ENCODE results near the gene ATG5. TPM values are rescaled to one million over a fixed set of nuclear protein-coding genes. Genes with fewer than 3 reads are reported as not detected.

Gene ATG5
- total and polyA plus RNA-seq, 9 of the 15 experiments (the other 6 are each of a cell fraction or from before 2014, with no cell fraction given) = 29.0 to 80.0 (median 53.2) TPM

DNA sequence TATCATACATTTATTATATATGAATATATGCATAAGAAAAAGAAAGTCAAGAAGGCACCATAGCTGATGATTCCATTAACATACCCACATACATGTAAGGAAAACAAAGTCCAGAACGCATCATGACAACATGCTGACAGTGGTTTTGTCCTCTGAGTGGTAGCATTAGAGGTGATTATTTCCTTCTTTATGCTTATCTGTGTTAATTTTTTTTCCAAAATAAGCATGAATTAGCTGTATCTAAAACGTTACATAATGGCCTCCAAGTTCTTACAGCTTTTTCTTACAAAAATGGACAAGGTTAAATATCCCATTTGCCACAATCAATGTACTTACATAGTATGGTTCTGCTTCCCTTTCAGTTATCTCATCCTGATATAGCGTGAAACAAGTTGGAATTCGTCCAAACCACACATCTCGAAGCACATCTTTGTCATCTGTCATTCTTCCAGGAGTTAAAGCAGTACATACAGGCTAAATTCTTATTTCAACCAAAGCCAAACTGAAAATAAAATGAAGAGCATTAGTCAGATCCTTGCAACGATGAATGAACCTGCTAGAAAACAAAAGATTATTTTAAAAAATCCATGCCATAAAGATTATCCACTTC lies 9.7 kb downstream of the ATG5 start (continued):
- TF ChIP-seq TBL1XR1 (IDR thresholded peaks at IDR 0.05; ENCODE audit: low read length in 2 of 2) (0 out of 4 replicates have a peak, but pooled peaks of 1 of the 2 experiments have one; percentile 27), ZNF354B (CRISPR knock-in tag; IDR thresholded peaks at IDR 0.05) (no peak), NCOR1 (IDR thresholded peaks at IDR 0.05) (0 out of 2 replicates have a peak, but pooled peaks have one; percentile 23), FOXK2 (conservative IDR thresholded peaks at IDR 0.05 in 1 of 2, IDR thresholded peaks at IDR 0.05 in 1 of 2; ENCODE audit: low read depth in 2 of 2) (0 out of 4 replicates have a peak, but pooled peaks of 1 of the 2 experiments have one; percentile 17), KDM1A (IDR thresholded peaks at IDR 0.05) (peak; percentile 42 to 66; a peak in 3 of 4 replicates), MYBL2 (IDR thresholded peaks at IDR 0.05; ENCODE audit: low read depth) (no peak), MYBL2 (CRISPR knock-in tag; IDR thresholded peaks at IDR 0.05; ENCODE audit: borderline replicate concordance) (no peak)
- TF ChIP-seq, protein P1, sequence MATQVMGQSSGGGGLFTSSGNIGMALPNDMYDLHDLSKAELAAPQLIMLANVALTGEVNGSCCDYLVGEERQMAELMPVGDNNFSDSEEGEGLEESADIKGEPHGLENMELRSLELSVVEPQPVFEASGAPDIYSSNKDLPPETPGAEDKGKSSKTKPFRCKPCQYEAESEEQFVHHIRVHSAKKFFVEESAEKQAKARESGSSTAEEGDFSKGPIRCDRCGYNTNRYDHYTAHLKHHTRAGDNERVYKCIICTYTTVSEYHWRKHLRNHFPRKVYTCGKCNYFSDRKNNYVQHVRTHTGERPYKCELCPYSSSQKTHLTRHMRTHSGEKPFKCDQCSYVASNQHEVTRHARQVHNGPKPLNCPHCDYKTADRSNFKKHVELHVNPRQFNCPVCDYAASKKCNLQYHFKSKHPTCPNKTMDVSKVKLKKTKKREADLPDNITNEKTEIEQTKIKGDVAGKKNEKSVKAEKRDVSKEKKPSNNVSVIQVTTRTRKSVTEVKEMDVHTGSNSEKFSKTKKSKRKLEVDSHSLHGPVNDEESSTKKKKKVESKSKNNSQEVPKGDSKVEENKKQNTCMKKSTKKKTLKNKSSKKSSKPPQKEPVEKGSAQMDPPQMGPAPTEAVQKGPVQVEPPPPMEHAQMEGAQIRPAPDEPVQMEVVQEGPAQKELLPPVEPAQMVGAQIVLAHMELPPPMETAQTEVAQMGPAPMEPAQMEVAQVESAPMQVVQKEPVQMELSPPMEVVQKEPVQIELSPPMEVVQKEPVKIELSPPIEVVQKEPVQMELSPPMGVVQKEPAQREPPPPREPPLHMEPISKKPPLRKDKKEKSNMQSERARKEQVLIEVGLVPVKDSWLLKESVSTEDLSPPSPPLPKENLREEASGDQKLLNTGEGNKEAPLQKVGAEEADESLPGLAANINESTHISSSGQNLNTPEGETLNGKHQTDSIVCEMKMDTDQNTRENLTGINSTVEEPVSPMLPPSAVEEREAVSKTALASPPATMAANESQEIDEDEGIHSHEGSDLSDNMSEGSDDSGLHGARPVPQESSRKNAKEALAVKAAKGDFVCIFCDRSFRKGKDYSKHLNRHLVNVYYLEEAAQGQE (IDR thresholded peaks at IDR 0.05; ENCODE audit: borderline replicate concordance) = peak; percentile 10; the same call in 1 of the 2 replicates
- TF ChIP-seq, protein P1 (CRISPR knock-in tag; IDR thresholded peaks at IDR 0.05; ENCODE audit: low read depth) = no peak

All from K562 (cell line).